PC-9 (cell line): ENCODE data around the gene SP2. TPM values are rescaled to one million over a fixed set of nuclear protein-coding genes. Genes with fewer than 3 reads are reported as not detected.

Experiments
- BruUV-seq: library from RNA; stranded (reverse); fragments of 400-500 nt; replicated peaks from 2 replicates; lab custom pipeline; 2021; lab: Mats Ljungman, UMichigan
- CTCF ChIA-PET: fragments of 300-600 bp; sonication (Branson Sonifier 250); formaldehyde crosslinking; loops from one replicate; lab custom pipeline; 2022; ENCODE audit warnings: antibody characterized with exemption; lab: Charles Lee
- POLR2A ChIA-PET: fragments of 300-600 bp; sonication (Branson Sonifier 250); formaldehyde crosslinking; loops from one replicate; lab custom pipeline; 2022; ENCODE audit warnings: antibody characterized with exemption; ENCODE audit not compliant: unreplicated experiment; lab: Charles Lee
- DNase-seq, 2 experiments: peaks; one replicate each; pipeline versions ENCODE4 v3.0.0 to v3.0.0-alpha.2; 2015 to 2022; ENCODE audit warnings: mixed read lengths in 1 of 2
- H2AFZ ChIP-seq: fragments of 200-600 bp; sonication (generic); 2 replicates; pipeline ENCODE4 v1.8.1; 2017; ENCODE audit warnings: antibody characterized with exemption
- H3F3A ChIP-seq: fragments of 200-600 bp; sonication (generic); 2 replicates; pipeline ENCODE4 v1.8.1; 2017; ENCODE audit warnings: antibody characterized with exemption, mild to moderate bottlenecking, low read depth; ENCODE audit not compliant: insufficient read depth
- H3K27ac ChIP-seq: fragments of 200-600 bp; sonication (generic); 2 replicates; pipeline ENCODE4 v1.6.1; 2016; ENCODE audit warnings: mixed run types
- H3K27me3 ChIP-seq: fragments of 200-600 bp; sonication (generic); 2 replicates; pipeline ENCODE4 v1.6.1; 2016; ENCODE audit warnings: low read depth, mixed run types; ENCODE audit not compliant: insufficient read depth
- H3K36me3 ChIP-seq: fragments of 200-600 bp; sonication (generic); 2 replicates; pipeline ENCODE4 v1.6.1; 2016; ENCODE audit warnings: low read depth, mixed run types
- H3K4me1 ChIP-seq: fragments of 200-600 bp; sonication (generic); replicated peaks from 2 replicates; pipeline ENCODE4 v1.6.1; 2016; ENCODE audit warnings: mixed run types; ENCODE audit not compliant: insufficient read depth
- H3K4me2 ChIP-seq: fragments of 200-600 bp; sonication (generic); 2 replicates; pipeline ENCODE4 v1.6.1; 2017; ENCODE audit warnings: mixed run types
- H3K4me3 ChIP-seq: fragments of 200-600 bp; sonication (generic); 2 replicates; pipeline ENCODE4 v1.6.1; 2016; ENCODE audit warnings: mixed run types
- H3K79me2 ChIP-seq: fragments of 200-600 bp; sonication (generic); 2 replicates; pipeline ENCODE4 v1.6.1; 2017; ENCODE audit warnings: low read depth, mixed run types
- H3K9me2 ChIP-seq: fragments of 200-600 bp; sonication (generic); 2 replicates; pipeline ENCODE4 v1.8.1; 2017; ENCODE audit warnings: mild to moderate bottlenecking; ENCODE audit not compliant: insufficient read depth
- H3K9me3 ChIP-seq: fragments of 200-600 bp; sonication (generic); 2 replicates; pipeline ENCODE4 v1.8.1; 2016; ENCODE audit warnings: low read depth; ENCODE audit not compliant: insufficient read depth
- H4K20me1 ChIP-seq: fragments of 200-600 bp; sonication (generic); 2 replicates; pipeline ENCODE4 v1.8.1; 2017; ENCODE audit not compliant: insufficient read depth
- CTCF ChIP-seq: fragments of 200-600 bp; sonication (generic); conservative IDR thresholded peaks from 2 replicates; pipeline ENCODE4 v1.6.1; 2017; ENCODE audit warnings: mixed run types, antibody characterized with exemption, mild to moderate bottlenecking, moderate library complexity
- EZH2 ChIP-seq: fragments of 200-600 bp; sonication (generic); IDR thresholded peaks from 2 replicates; pipeline ENCODE4 v1.8.0; 2017; ENCODE audit warnings: antibody characterized with exemption, low read depth
- intact Hi-C: fragments of 100-400 bp; cut with micrococcal nuclease; formaldehyde crosslinking; loops from one replicate; pipeline ENCODE4 v1.10.0; 2022; ENCODE audit not compliant: unreplicated experiment
- total RNA-seq: library from RNA; stranded (reverse); gene quantifications from 2 replicates; pipeline ENCODE4 v1.2.3, GENCODE V29; 2021

Gene SP2
- total RNA-seq, 1 experiment from 2014 or later: 18.0 TPM

GRCh38 chr17:47961406-47961805, 65.4 kb downstream of the SP2 start:
- no peak overlapping the region for H3K27ac ChIP-seq
- no peak for TF ChIP-seq CTCF
- no peak for TF ChIP-seq EZH2
- H3K27me3 ChIP-seq: no peaks in the 10 kb centered on the region
- no peak for DNase-seq
- CTCF ChIA-PET: interaction anchor here (1.0 kb wide), 1 partner anchor 9 kb away, joined by 4 read pairs; no protein-coding TSS in a partner anchor
- H3K9me3 ChIP-seq: no peaks in the 10 kb centered on the region
- peaks cover 8% of the 10 kb centered on the region; the same call in 1 of the 2 replicates for H3K79me2 ChIP-seq
- BruUV-seq: no TSS peak
- no peaks in the 10 kb centered on the region for H4K20me1 ChIP-seq
- H3K4me2 ChIP-seq: no peak overlapping the region
- POLR2A ChIA-PET: interaction anchor here (0.6 kb wide), 1 partner anchor 9 kb away, joined by 3 read pairs; no protein-coding TSS in a partner anchor
- no peaks in the 10 kb centered on the region for H3K9me2 ChIP-seq
- intact Hi-C loops: no loop called here
- no peak overlapping the region for H3K4me3 ChIP-seq
- no peaks in the 10 kb centered on the region for H3K36me3 ChIP-seq
- H2AFZ ChIP-seq: no peak overlapping the region
- H3F3A ChIP-seq: peaks cover 22% of the 10 kb centered on the region; the same call in 1 of the 2 replicates
- H3K4me1 ChIP-seq: peaks cover 55% of the 10 kb centered on the region

GRCh38 chr17:47962901-47963300, 66.9 kb downstream of the SP2 start:
- POLR2A ChIA-PET: no interaction called here
- H3K79me2 ChIP-seq: no peaks in the 10 kb centered on the region
- H4K20me1 ChIP-seq: no peaks in the 10 kb centered on the region
- TF ChIP-seq EZH2 (no peak), CTCF (no peak)
- no peak overlapping the region for H3K27ac ChIP-seq
- H3K4me2 ChIP-seq: no peak overlapping the region
- peaks cover 25% of the 10 kb centered on the region; the same call in 1 of the 2 replicates for H3F3A ChIP-seq
- no TSS peak for BruUV-seq
- no peaks in the 10 kb centered on the region for H3K9me3 ChIP-seq
- CTCF ChIA-PET: interaction anchor here (0.7 kb wide), 1 partner anchor 14 kb away, joined by 6 read pairs; no protein-coding TSS in a partner anchor
- no peak overlapping the region for H2AFZ ChIP-seq
- no peak for DNase-seq
- no peak overlapping the region for H3K4me3 ChIP-seq
- no peaks in the 10 kb centered on the region for H3K27me3 ChIP-seq
- H3K36me3 ChIP-seq: no peaks in the 10 kb centered on the region
- H3K4me1 ChIP-seq: peaks cover 55% of the 10 kb centered on the region
- intact Hi-C loops: no loop called here
- H3K9me2 ChIP-seq: no peaks in the 10 kb centered on the region

- Histone ChIP-seq H3K4me3 (no peak overlapping the region), H3K27me3 (no peaks in the 10 kb centered on the region), H4K20me1 (no peaks in the 10 kb centered on the region), H3K79me2 (no peaks in the 10 kb centered on the region), H3K36me3 (no peaks in the 10 kb centered on the region), H3K4me2 (no peak overlapping the region), H3K4me1 (peaks cover 47% of the 10 kb centered on the region), H3F3A (peaks cover 28% of the 10 kb centered on the region; the same call in 1 of the 2 replicates), H3K9me2 (no peaks in the 10 kb centered on the region), H2AFZ (no peak overlapping the region), H3K9me3 (no peaks in the 10 kb centered on the region), H3K27ac (no peak overlapping the region)
- CTCF ChIA-PET: no interaction called here
- no TSS peak for BruUV-seq
- TF ChIP-seq CTCF (no peak), EZH2 (no peak)
- no peak for DNase-seq
- intact Hi-C loops: no loop called here
- POLR2A ChIA-PET: no interaction called here
Measured at GRCh38 chr17:47964856-47965255, 68.8 kb downstream of the SP2 start.
